GM23338 (cell line): Measurements from ENCODE around the gene ADAP1. TPM values are rescaled to one million over a fixed set of nuclear protein-coding genes. Genes with fewer than 3 reads are reported as not detected.

Experiments used
- ATAC-seq: fragments of 200-7000 bp; cut with Tn5 transposase; 3 replicates; pipeline ENCODE4 v1.9.1; 2020
- DNase-seq: peaks from one replicate; pipeline ENCODE4 v3.0.0-alpha.2; 2015; ENCODE audit warnings: low spot score
- H2AFZ ChIP-seq: fragments of 200-600 bp; sonication (generic); 2 replicates; pipeline ENCODE4 v1.8.0; 2016; ENCODE audit warnings: antibody characterized with exemption, mild to moderate bottlenecking, moderate library complexity
- H3F3A ChIP-seq: fragments of 200-600 bp; sonication (generic); replicated peaks from 2 replicates; pipeline ENCODE4 v1.8.0; 2017; ENCODE audit warnings: antibody characterized with exemption, mixed run types, low read depth
- H3K27ac ChIP-seq: fragments of 200-600 bp; sonication (generic); 2 replicates; pipeline ENCODE4 v1.6.1; 2016; ENCODE audit warnings: low read depth
- H3K27me3 ChIP-seq: fragments of 200-600 bp; sonication (generic); 2 replicates; pipeline ENCODE4 v1.8.0; 2016; ENCODE audit warnings: mild to moderate bottlenecking, mixed run types, moderate library complexity; ENCODE audit not compliant: insufficient read depth
- H3K36me3 ChIP-seq: fragments of 200-600 bp; sonication (generic); 2 replicates; pipeline ENCODE4 v1.8.0; 2016; ENCODE audit warnings: mild to moderate bottlenecking; ENCODE audit not compliant: insufficient read depth
- H3K4me1 ChIP-seq: fragments of 200-600 bp; sonication (generic); 2 replicates; pipeline ENCODE4 v1.8.0; 2016; ENCODE audit warnings: mild to moderate bottlenecking, moderate library complexity; ENCODE audit not compliant: insufficient read depth
- H3K4me2 ChIP-seq: fragments of 200-600 bp; sonication (generic); 2 replicates; pipeline ENCODE4 v1.7.1; 2017; ENCODE audit warnings: mixed run types
- H3K4me3 ChIP-seq: fragments of 200-600 bp; sonication (generic); 2 replicates; pipeline ENCODE4 v1.6.1; 2016; ENCODE audit warnings: mixed run types
- H3K79me2 ChIP-seq: fragments of 200-600 bp; sonication (generic); replicated peaks from 2 replicates; pipeline ENCODE4 v1.8.0; 2017; ENCODE audit warnings: mild to moderate bottlenecking; ENCODE audit not compliant: insufficient read depth
- H3K9me2 ChIP-seq: fragments of 200-600 bp; sonication (generic); 2 replicates; pipeline ENCODE4 v1.8.0; 2017; ENCODE audit not compliant: insufficient read depth
- H4K20me1 ChIP-seq: fragments of 200-600 bp; sonication (generic); replicated peaks from 2 replicates; pipeline ENCODE4 v1.8.0; 2017; ENCODE audit warnings: mild to moderate bottlenecking; ENCODE audit not compliant: insufficient read depth
- H3K27ac Mint-ChIP-seq: 2 replicates; pipeline ENCODE4 v1.8.0; 2020; ENCODE audit warnings: inconsistent platforms, mild to moderate bottlenecking, moderate library complexity, mixed read lengths
- H3K27me3 Mint-ChIP-seq: 3 replicates; pipeline ENCODE4 v1.8.0; 2022; ENCODE audit warnings: low read depth, mild to moderate bottlenecking, moderate library complexity, mixed read lengths, inconsistent platforms; ENCODE audit not compliant: insufficient read depth, poor library complexity
- H3K36me3 Mint-ChIP-seq: 3 replicates; pipeline ENCODE4 v1.8.0; 2021; ENCODE audit warnings: low read depth, mild to moderate bottlenecking, inconsistent platforms, moderate library complexity, mixed read lengths
- H3K4me1 Mint-ChIP-seq: 3 replicates; pipeline ENCODE4 v1.8.0; 2020; ENCODE audit warnings: mild to moderate bottlenecking, inconsistent platforms, mixed read lengths
- H3K4me3 Mint-ChIP-seq: 3 replicates; pipeline ENCODE4 v1.8.0; 2021; ENCODE audit warnings: moderate library complexity, mild to moderate bottlenecking, inconsistent platforms, mixed read lengths
- H3K9me3 Mint-ChIP-seq: 3 replicates; pipeline ENCODE4 v1.8.0; 2020; ENCODE audit warnings: moderate library complexity, mild to moderate bottlenecking, inconsistent platforms, mixed read lengths
- CREB1 ChIP-seq: fragments of 250-450 bp; sonication (Bioruptor Pico); IDR thresholded peaks from 2 replicates; pipeline ENCODE4 v1.5.0; 2020; ENCODE audit warnings: low read depth, mild to moderate bottlenecking, moderate library complexity
- CTCF ChIP-seq, 2 experiments: fragments of 200-600 bp in 1 of 2; sonication (generic) in 1 of 2; conservative IDR thresholded peaks; 2 replicates each; pipeline versions ENCODE4 v1.5.1 to v1.6.1; 2016 to 2017; ENCODE audit warnings: antibody characterized with exemption in 2 of 2, low read depth in 2 of 2, mild to moderate bottlenecking in 2 of 2, moderate library complexity in 1 of 2
- ETS1 ChIP-seq: IDR thresholded peaks from 2 replicates; pipeline ENCODE4 v1.6.1; 2016; ENCODE audit warnings: antibody characterized with exemption
- EZH2 ChIP-seq: fragments of 200-600 bp; sonication (generic); IDR thresholded peaks from one replicate; pipeline ENCODE4 v1.8.0; 2017; ENCODE audit warnings: antibody characterized with exemption, mild to moderate bottlenecking, low read depth; ENCODE audit not compliant: unreplicated experiment
- EZH2phosphoT487 ChIP-seq: fragments of 200-600 bp; sonication (generic); IDR thresholded peaks from one replicate; pipeline ENCODE4 v1.8.1; 2018; ENCODE audit warnings: antibody characterized with exemption; ENCODE audit not compliant: unreplicated experiment
- JUNB ChIP-seq: IDR thresholded peaks from one replicate; pipeline ENCODE4 v1.6.1; 2016; ENCODE audit warnings: antibody characterized with exemption; ENCODE audit not compliant: unreplicated experiment
- NANOG ChIP-seq: IDR thresholded peaks from 2 replicates; pipeline ENCODE4 v1.6.1; 2016; ENCODE audit warnings: antibody characterized with exemption, borderline replicate concordance
- POLR2AphosphoS5 ChIP-seq: IDR thresholded peaks from 2 replicates; pipeline ENCODE4 v1.6.1; 2016; ENCODE audit warnings: antibody characterized with exemption, low read depth
- REST ChIP-seq: IDR thresholded peaks from one replicate; pipeline ENCODE4 v1.6.1; 2018; ENCODE audit warnings: antibody characterized with exemption; ENCODE audit not compliant: unreplicated experiment
- STAT1 ChIP-seq: IDR thresholded peaks from one replicate; pipeline ENCODE4 v1.6.1; 2016; ENCODE audit warnings: antibody characterized with exemption; ENCODE audit not compliant: unreplicated experiment
- ZNF114 ChIP-seq: fragments of 250-450 bp; sonication (Bioruptor Pico); IDR thresholded peaks from 2 replicates; pipeline ENCODE4 v1.5.0; 2020; ENCODE audit warnings: mild to moderate bottlenecking, moderate library complexity
- ZNF331 ChIP-seq: fragments of 250-450 bp; sonication (Bioruptor Pico); IDR thresholded peaks from 2 replicates; pipeline ENCODE4 v1.5.0; 2020; ENCODE audit warnings: low read depth, mild to moderate bottlenecking, moderate library complexity
- ZNF462 ChIP-seq: fragments of 250-450 bp; sonication (Bioruptor Pico); IDR thresholded peaks from 2 replicates; pipeline ENCODE4 v1.5.0; 2020; ENCODE audit warnings: mild to moderate bottlenecking, moderate library complexity
- polyA plus RNA-seq: library from polyadenylated mRNA; unstranded; fragments of >200 nt; fragmentation: Nextera tagmentation; extraction: Ambion mirVana; gene quantifications from 2 replicates; pipeline ENCODE4 v1.2.1, GENCODE V29; 2016
- total RNA-seq: library from RNA; depleted of rRNA; stranded (reverse); fragments of >200 nt; shearing (Covaris generic); gene quantifications from 2 replicates; pipeline ENCODE4 v1.2.3, GENCODE V29; 2014

Gene ADAP1
- total and polyA plus RNA-seq, 2 experiments from 2014 or later = 2.2 to 9.6 TPM

GRCh38 chr7:947391-948210, 6.9 kb downstream of the ADAP1 start:
- Histone ChIP-seq H3K9me2 (no peaks in the 10 kb centered on the region), H3K4me2 (no peak overlapping the region), H3K4me1 (no peaks in the 10 kb centered on the region; the same call in 1 of the 2 replicates), H3F3A (no peaks in the 10 kb centered on the region), H3K27me3 (no peaks in the 10 kb centered on the region), H2AFZ (no peak overlapping the region), H3K27ac (no peak overlapping the region), H3K4me3 (no peak overlapping the region), H3K36me3 (no peaks in the 10 kb centered on the region), H4K20me1 (no peaks in the 10 kb centered on the region), H3K79me2 (no peaks in the 10 kb centered on the region)
- H3K27ac Mint-ChIP-seq = no peak overlapping the region
- H3K27me3 Mint-ChIP-seq = peaks cover 7% of the 10 kb centered on the region
- peaks cover 13% of the 10 kb centered on the region for H3K4me1 Mint-ChIP-seq
- no peak for TF ChIP-seq REST
- no peak for TF ChIP-seq STAT1
- no peak for TF ChIP-seq NANOG
- TF ChIP-seq EZH2phosphoT487 = no peak
- TF ChIP-seq POLR2AphosphoS5 = no peak
- TF ChIP-seq ZNF462 (CRISPR knock-in tag) = no peak
- no peak for TF ChIP-seq ETS1
- TF ChIP-seq CTCF (conservative IDR thresholded peaks at IDR 0.05; ENCODE audit: low read depth in 2 of 2) = no peak
- no peak for TF ChIP-seq CREB1 (CRISPR knock-in tag)
- TF ChIP-seq ZNF114 (CRISPR knock-in tag) = no peak
- no peak for TF ChIP-seq EZH2
- no peak for TF ChIP-seq JUNB
- TF ChIP-seq ZNF331 (CRISPR knock-in tag) = no peak
- DNase-seq (no peak), ATAC-seq (no peak)
- H3K9me3 Mint-ChIP-seq = no peaks in the 10 kb centered on the region; the same call in 2 of the 3 replicates
- H3K4me3 Mint-ChIP-seq = no peak overlapping the region
- H3K36me3 Mint-ChIP-seq = no peaks in the 10 kb centered on the region
